ENCODE results near the gene NPHS1. TPM values are rescaled to one million over a fixed set of nuclear protein-coding genes. Genes with fewer than 3 reads are reported as not detected.

NPHS1 gene
- total and polyA plus RNA-seq, 2 experiments from 2014 or later, result not detected

- Histone ChIP-seq H3F3A (ENCODE audit: insufficient read depth) (no peaks in the 10 kb centered on the region), H3K36me3 (ENCODE audit: low read depth) (no peaks in the 10 kb centered on the region), H3K9ac (no peak overlapping the region), H4K20me1 (ENCODE audit: insufficient read depth) (no peaks in the 10 kb centered on the region), H3K27ac (no peak overlapping the region), H3K4me1 (ENCODE audit: insufficient read depth) (no peaks in the 10 kb centered on the region), H3K27me3 (replicated peaks; ENCODE audit: insufficient read depth) (0 out of 2 replicates have a peak, but pooled peaks cover 9% of the 10 kb centered on the region), H3K4me2 (ENCODE audit: unreplicated experiment) (no peak overlapping the region), H3K4me3 (no peak overlapping the region), H3K9me3 (ENCODE audit: low read depth) (no peaks in the 10 kb centered on the region), H3K9me2 (ENCODE audit: insufficient read depth) (no peaks in the 10 kb centered on the region), H2AFZ (no peak overlapping the region), H3K79me2 (ENCODE audit: insufficient read depth) (no peaks in the 10 kb centered on the region)
- TF ChIP-seq EZH2phosphoT487 (IDR thresholded peaks at IDR 0.05; ENCODE audit: insufficient read depth, low read depth), result no peak
- TF ChIP-seq EZH2 (IDR thresholded peaks at IDR 0.05; ENCODE audit: insufficient read depth, poor library complexity, severe bottlenecking), result no peak
- in situ Hi-C loops (cut with MboI), result no loop called here
- DNase-seq, result no peak
- WGBS, 2 experiments (ENCODE audit: low coverage in 1 of 2, low lambda C conversion rate in 2 of 2, missing lambda C conversion rate in 2 of 2), result 53 to 55% methylated on average over 18 to 20 of the region's 20 CpGs
Observed at GRCh38 chr19:35790981-35791813, 61.1 kb downstream of the NPHS1 start.

GRCh38 chr19:35789978-35790944 lies 62.0 kb downstream of the NPHS1 start:
- H4K20me1 ChIP-seq (ENCODE audit: insufficient read depth), result no peaks in the 10 kb centered on the region
- H3K36me3 ChIP-seq (ENCODE audit: low read depth), result no peaks in the 10 kb centered on the region
- TF ChIP-seq EZH2phosphoT487 (IDR thresholded peaks at IDR 0.05; ENCODE audit: insufficient read depth, low read depth) (no peak), EZH2 (IDR thresholded peaks at IDR 0.05; ENCODE audit: insufficient read depth, poor library complexity, severe bottlenecking) (no peak)
- no peak overlapping the region for H3K9ac ChIP-seq
- no peak for DNase-seq
- no peaks in the 10 kb centered on the region for H3F3A ChIP-seq (ENCODE audit: insufficient read depth)
- H3K4me2 ChIP-seq (ENCODE audit: unreplicated experiment), result no peak overlapping the region
- H3K4me1 ChIP-seq (ENCODE audit: insufficient read depth), result no peaks in the 10 kb centered on the region
- no peaks in the 10 kb centered on the region for H3K9me2 ChIP-seq (ENCODE audit: insufficient read depth)
- H3K9me3 ChIP-seq (ENCODE audit: low read depth), result no peaks in the 10 kb centered on the region
- H3K4me3 ChIP-seq, result no peak overlapping the region
- no peaks in the 10 kb centered on the region for H3K79me2 ChIP-seq (ENCODE audit: insufficient read depth)
- in situ Hi-C loops (cut with MboI), result no loop called here
- H3K27ac ChIP-seq, result no peak overlapping the region
- 0 out of 2 replicates have a peak, but pooled peaks cover under 1% of the 10 kb centered on the region for H3K27me3 ChIP-seq (replicated peaks; ENCODE audit: insufficient read depth)
- 83 to 84% methylated on average over 17 to 18 of the region's 19 CpGs for WGBS, 2 experiments (ENCODE audit: low coverage in 1 of 2, low lambda C conversion rate in 2 of 2, missing lambda C conversion rate in 2 of 2)
- H2AFZ ChIP-seq, result no peak overlapping the region

- no peaks in the 10 kb centered on the region for H3K9me3 ChIP-seq (ENCODE audit: low read depth)
- H3K4me2 ChIP-seq (ENCODE audit: unreplicated experiment), result no peak overlapping the region
- H3K4me3 ChIP-seq, result no peak overlapping the region
- H3K36me3 ChIP-seq (ENCODE audit: low read depth), result no peaks in the 10 kb centered on the region
- no peaks in the 10 kb centered on the region for H3K4me1 ChIP-seq (ENCODE audit: insufficient read depth)
- H3K27ac ChIP-seq, result no peak overlapping the region
- no peak for DNase-seq
- in situ Hi-C loops (cut with MboI), result no loop called here
- no peak overlapping the region for H2AFZ ChIP-seq
- H3F3A ChIP-seq (ENCODE audit: insufficient read depth), result no peaks in the 10 kb centered on the region
- WGBS, 2 experiments (ENCODE audit: low coverage in 1 of 2, low lambda C conversion rate in 2 of 2, missing lambda C conversion rate in 2 of 2), result 73 to 80% methylated on average over 8 to 11 of the region's 11 CpGs
- no peak for TF ChIP-seq EZH2 (IDR thresholded peaks at IDR 0.05; ENCODE audit: insufficient read depth, poor library complexity, severe bottlenecking)
- no peak for TF ChIP-seq EZH2phosphoT487 (IDR thresholded peaks at IDR 0.05; ENCODE audit: insufficient read depth, low read depth)
- H3K9ac ChIP-seq, result no peak overlapping the region
- H3K9me2 ChIP-seq (ENCODE audit: insufficient read depth), result no peaks in the 10 kb centered on the region
- no peaks in the 10 kb centered on the region for H3K79me2 ChIP-seq (ENCODE audit: insufficient read depth)
- H3K27me3 ChIP-seq (replicated peaks; ENCODE audit: insufficient read depth), result no peaks in the 10 kb centered on the region
- H4K20me1 ChIP-seq (ENCODE audit: insufficient read depth), result no peaks in the 10 kb centered on the region
Observed at GRCh38 chr19:35789195-35789977, 62.9 kb downstream of the NPHS1 start.
